ENCODE data around the gene OBSCN. TPM values are rescaled to one million over a fixed set of nuclear protein-coding genes. Genes with fewer than 3 reads are reported as not detected.

OBSCN gene
- total and polyA plus RNA-seq, 2 donors: 10.1 to 75.9 TPM

DNA sequence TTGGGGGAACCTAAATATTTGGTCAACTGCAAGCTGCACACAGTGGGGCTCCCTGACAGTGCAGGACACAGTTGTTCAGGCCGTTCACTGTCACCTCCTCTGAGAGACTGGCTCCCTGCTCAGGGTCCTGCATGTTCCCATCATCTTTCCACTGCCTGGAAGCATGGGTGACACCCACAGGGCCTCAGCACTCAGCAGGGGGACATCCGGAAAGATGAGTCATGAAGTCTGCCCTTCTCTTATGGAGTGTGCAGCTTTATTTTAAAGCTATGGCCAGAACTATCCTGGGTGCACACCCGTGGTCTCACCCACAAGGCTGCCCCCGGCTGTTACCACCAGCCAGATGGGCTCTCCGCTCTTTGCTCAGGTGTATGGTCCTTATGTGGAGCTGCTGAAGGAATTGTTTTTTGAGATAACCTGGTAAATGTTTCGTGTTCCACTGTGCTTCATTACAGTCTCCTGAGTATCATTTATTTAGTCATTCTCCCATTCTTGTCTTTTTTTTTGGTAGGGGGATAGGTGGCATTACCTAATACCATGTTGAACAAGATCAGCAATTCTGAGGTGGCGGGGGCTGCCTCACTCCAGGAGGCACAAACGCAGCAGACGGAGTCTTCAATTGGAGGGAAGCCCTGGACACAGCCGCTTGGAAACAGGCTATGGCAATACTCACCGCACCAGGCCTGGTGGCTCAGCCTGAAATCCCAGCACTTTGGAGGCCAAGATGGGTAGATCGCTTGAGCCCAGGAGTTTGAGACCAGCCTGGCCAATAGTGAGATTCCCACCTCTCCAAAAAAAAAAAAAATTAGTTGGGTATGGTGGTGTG is 184.5 kb downstream of the OBSCN start:
- Histone ChIP-seq H3K4me1 (ENCODE audit: control insufficient read depth in 2 of 2, insufficient read depth in 2 of 2, low read length in 2 of 2) (no peaks in the 10 kb centered on the region), H3K36me3 (ENCODE audit: control insufficient read depth in 2 of 2, insufficient read depth in 2 of 2, low read length in 1 of 2) (peaks cover 39 to 54% of the 10 kb centered on the region in 2 donors), H3K9me3 (ENCODE audit: control insufficient read depth in 2 of 2, insufficient read depth in 1 of 2, low read length in 1 of 2) (no peaks in the 10 kb centered on the region), H3K27me3 (ENCODE audit: control insufficient read depth in 2 of 2, insufficient read depth in 1 of 2, low read length in 1 of 2) (no peaks in the 10 kb centered on the region), H3K4me3 (ENCODE audit: low read length in 2 of 2) (no peak overlapping the region), H3K27ac (ENCODE audit: low read depth in 1 of 2, low read length in 1 of 2) (no peak overlapping the region)
- WGBS: 96% methylated on average over 12 of the region's 12 CpGs
- DNase-seq (ENCODE audit: low read depth in 6 of 9, low spot score in 9 of 9): no peak

DNA sequence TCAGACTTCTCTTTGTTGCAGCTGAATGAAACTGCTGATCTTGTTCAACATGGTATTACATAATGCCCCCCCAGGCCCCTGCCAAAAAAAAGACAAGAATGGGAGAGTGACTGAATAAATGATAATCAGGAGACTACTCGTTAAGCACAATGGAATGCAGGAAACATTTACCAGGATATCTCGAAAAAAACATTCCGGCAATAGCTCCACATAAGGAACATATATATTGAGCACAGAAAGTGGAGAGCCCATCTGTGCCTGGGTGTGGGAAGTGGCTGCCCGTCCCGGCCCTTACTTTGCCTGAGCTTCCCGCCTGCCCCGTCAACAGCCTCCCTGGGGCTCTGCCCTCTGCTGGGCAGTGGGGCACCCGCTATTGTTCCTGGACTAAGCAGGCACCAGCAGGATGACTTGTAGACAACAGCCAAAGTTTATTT is 185.4 kb downstream of the OBSCN start:
- WGBS: 94% methylated on average over 8 of the region's 8 CpGs
- Histone ChIP-seq H3K27ac (ENCODE audit: low read depth in 1 of 2, low read length in 1 of 2) (no peak overlapping the region), H3K36me3 (ENCODE audit: control insufficient read depth in 2 of 2, insufficient read depth in 2 of 2, low read length in 1 of 2) (peaks cover 45 to 61% of the 10 kb centered on the region in 2 donors), H3K27me3 (ENCODE audit: control insufficient read depth in 2 of 2, insufficient read depth in 1 of 2, low read length in 1 of 2) (no peaks in the 10 kb centered on the region), H3K4me3 (ENCODE audit: low read length in 2 of 2) (no peak overlapping the region), H3K4me1 (ENCODE audit: control insufficient read depth in 2 of 2, insufficient read depth in 2 of 2, low read length in 2 of 2) (no peaks in the 10 kb centered on the region), H3K9me3 (ENCODE audit: control insufficient read depth in 2 of 2, insufficient read depth in 1 of 2, low read length in 1 of 2) (no peaks in the 10 kb centered on the region)
- DNase-seq (ENCODE audit: low read depth in 6 of 9, low spot score in 9 of 9): no peak

DNA sequence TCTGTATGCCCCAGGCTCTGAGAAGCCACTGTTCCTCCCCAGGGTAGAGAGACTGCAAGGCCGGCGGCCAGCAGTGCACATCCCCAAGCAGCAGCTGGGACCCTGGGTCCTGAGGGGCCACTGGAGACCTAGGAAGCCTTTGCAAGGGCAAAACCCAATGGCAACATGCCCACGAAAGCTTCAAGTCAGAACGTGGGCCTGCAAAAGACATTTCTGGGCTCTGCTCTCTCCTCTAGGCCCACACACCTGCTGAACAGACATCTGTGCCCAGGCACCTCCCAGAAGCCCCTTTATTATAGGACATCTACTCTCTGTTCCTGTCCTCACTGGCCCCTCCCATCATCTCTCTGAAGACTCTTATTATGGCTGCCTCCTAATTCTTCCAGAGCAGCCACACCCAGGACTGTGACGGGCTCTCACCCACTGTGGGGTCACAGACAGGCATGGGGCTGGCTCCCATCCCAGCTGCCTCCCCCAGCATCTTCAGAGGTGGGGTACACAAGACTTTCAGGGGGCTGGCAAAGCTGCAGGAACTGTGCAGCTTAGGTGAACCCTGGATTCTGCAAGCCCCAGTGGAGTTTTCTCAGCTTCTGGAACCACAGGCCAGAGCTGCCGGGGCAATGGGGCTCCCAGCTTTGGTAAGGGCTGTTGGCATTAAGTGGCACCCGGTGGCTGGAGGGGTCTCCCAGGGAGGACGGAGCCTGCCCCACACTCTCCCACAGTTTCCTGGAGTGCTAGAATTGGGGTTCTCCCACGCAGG is 186.1 kb downstream of the OBSCN start:
- no peaks in the 10 kb centered on the region for H3K9me3 ChIP-seq (ENCODE audit: control insufficient read depth in 2 of 2, insufficient read depth in 1 of 2, low read length in 1 of 2)
- no peaks in the 10 kb centered on the region for H3K4me1 ChIP-seq (ENCODE audit: control insufficient read depth in 2 of 2, insufficient read depth in 2 of 2, low read length in 2 of 2)
- 96% methylated on average over 9 of the region's 9 CpGs for WGBS
- no peaks in the 10 kb centered on the region for H3K27me3 ChIP-seq (ENCODE audit: control insufficient read depth in 2 of 2, insufficient read depth in 1 of 2, low read length in 1 of 2)
- peaks cover 52 to 68% of the 10 kb centered on the region in 2 donors for H3K36me3 ChIP-seq (ENCODE audit: control insufficient read depth in 2 of 2, insufficient read depth in 2 of 2, low read length in 1 of 2)
- H3K4me3 ChIP-seq (ENCODE audit: low read length in 2 of 2): no peak overlapping the region
- no peak overlapping the region for H3K27ac ChIP-seq (ENCODE audit: low read depth in 1 of 2, low read length in 1 of 2)
- no peak for DNase-seq (ENCODE audit: low read depth in 6 of 9, low spot score in 9 of 9)

GRCh38 chr1:228394571-228395394 is 186.9 kb downstream of the OBSCN start:
- H3K4me3 ChIP-seq (ENCODE audit: low read length in 2 of 2): no peak overlapping the region
- H3K27me3 ChIP-seq (ENCODE audit: control insufficient read depth in 2 of 2, insufficient read depth in 1 of 2, low read length in 1 of 2): no peaks in the 10 kb centered on the region
- H3K36me3 ChIP-seq (ENCODE audit: control insufficient read depth in 2 of 2, insufficient read depth in 2 of 2, low read length in 1 of 2): peaks cover 58 to 74% of the 10 kb centered on the region in 2 donors
- DNase-seq (ENCODE audit: low read depth in 6 of 9, low spot score in 9 of 9): no peak
- no peaks in the 10 kb centered on the region for H3K9me3 ChIP-seq (ENCODE audit: control insufficient read depth in 2 of 2, insufficient read depth in 1 of 2, low read length in 1 of 2)
- H3K4me1 ChIP-seq (ENCODE audit: control insufficient read depth in 2 of 2, insufficient read depth in 2 of 2, low read length in 2 of 2): no peaks in the 10 kb centered on the region
- WGBS: 97% methylated on average over 38 of the region's 38 CpGs
- no peak overlapping the region for H3K27ac ChIP-seq (ENCODE audit: low read depth in 1 of 2, low read length in 1 of 2)

- no peak overlapping the region for H3K4me3 ChIP-seq (ENCODE audit: low read length in 2 of 2)
- 93% methylated on average over 21 of the region's 21 CpGs for WGBS
- H3K27ac ChIP-seq (ENCODE audit: low read depth in 1 of 2, low read length in 1 of 2): no peak overlapping the region
- no peaks in the 10 kb centered on the region for H3K9me3 ChIP-seq (ENCODE audit: control insufficient read depth in 2 of 2, insufficient read depth in 1 of 2, low read length in 1 of 2)
- H3K36me3 ChIP-seq (ENCODE audit: control insufficient read depth in 2 of 2, insufficient read depth in 2 of 2, low read length in 1 of 2): peaks cover 72 to 91% of the 10 kb centered on the region in 2 donors
- DNase-seq (ENCODE audit: low read depth in 6 of 9, low spot score in 9 of 9): no peak
- no peaks in the 10 kb centered on the region for H3K4me1 ChIP-seq (ENCODE audit: control insufficient read depth in 2 of 2, insufficient read depth in 2 of 2, low read length in 2 of 2)
- H3K27me3 ChIP-seq (ENCODE audit: control insufficient read depth in 2 of 2, insufficient read depth in 1 of 2, low read length in 1 of 2): no peaks in the 10 kb centered on the region
These were observed 189.2 kb downstream of the OBSCN start for GRCh38 chr1:228396770-228397662.

DNA sequence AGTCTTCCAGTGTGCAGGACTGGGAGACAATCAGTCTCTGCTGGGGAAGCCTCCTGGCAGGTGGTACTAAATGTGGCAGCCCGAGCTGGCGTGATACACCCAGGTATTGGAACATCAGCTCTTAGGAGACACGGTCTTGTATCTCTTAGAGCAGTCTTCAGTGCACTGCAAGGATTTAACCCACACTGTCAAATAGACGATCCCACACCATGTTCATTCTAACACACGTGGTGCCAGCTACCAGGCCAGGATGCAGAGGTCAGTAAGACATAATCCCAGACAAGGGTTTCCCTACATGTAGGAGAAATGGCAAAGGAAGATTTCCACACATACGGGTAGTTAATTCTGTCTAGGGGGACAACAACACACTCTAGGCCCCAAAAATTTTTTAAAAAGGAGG is 190.1 kb downstream of the OBSCN start:
- 96% methylated on average over 6 of the region's 6 CpGs for WGBS
- DNase-seq (ENCODE audit: low read depth in 6 of 9, low spot score in 9 of 9): no peak
- H3K36me3 ChIP-seq (ENCODE audit: control insufficient read depth in 2 of 2, insufficient read depth in 2 of 2, low read length in 1 of 2): peaks cover 69 to 90% of the 10 kb centered on the region in 2 donors
- no peak overlapping the region for H3K27ac ChIP-seq (ENCODE audit: low read depth in 1 of 2, low read length in 1 of 2)
- no peaks in the 10 kb centered on the region for H3K9me3 ChIP-seq (ENCODE audit: control insufficient read depth in 2 of 2, insufficient read depth in 1 of 2, low read length in 1 of 2)
- H3K4me3 ChIP-seq (ENCODE audit: low read length in 2 of 2): no peak overlapping the region
- no peaks in the 10 kb centered on the region for H3K27me3 ChIP-seq (ENCODE audit: control insufficient read depth in 2 of 2, insufficient read depth in 1 of 2, low read length in 1 of 2)
- H3K4me1 ChIP-seq (ENCODE audit: control insufficient read depth in 2 of 2, insufficient read depth in 2 of 2, low read length in 2 of 2): no peaks in the 10 kb centered on the region

DNA sequence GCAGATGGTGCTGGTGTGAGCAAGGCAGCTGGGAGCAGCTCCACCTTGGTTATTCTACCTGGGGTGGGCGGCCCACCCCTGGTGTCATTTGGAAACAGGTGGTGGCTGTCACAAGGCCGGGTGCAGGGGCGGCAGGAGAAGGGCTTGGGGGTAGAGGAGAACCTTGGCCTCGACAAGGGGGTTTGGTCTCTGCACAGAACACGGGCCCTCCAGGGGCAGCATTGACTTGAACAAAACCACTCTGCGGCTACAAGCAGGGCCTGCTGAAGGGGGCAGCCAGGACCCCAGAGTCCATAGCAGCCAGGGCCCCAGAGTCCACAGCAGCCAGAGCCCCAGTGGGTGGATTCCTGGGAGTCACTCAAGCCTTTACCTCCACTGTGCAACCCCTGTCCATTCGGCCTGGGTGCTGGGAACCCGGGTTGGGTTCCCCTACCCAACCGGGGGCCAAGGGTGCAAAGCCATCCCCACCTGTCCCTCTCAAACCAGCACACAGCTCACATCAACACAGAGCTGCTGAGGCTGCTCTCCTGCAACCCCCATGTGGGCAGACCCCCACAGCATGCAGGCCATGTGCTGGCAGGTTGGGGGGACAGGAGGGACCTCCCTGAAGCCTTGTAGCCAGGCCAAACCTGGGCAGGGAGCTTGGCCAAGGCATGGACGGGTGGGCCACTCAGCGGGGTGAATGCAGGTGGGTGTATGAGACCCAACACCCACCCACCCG is 191.1 kb downstream of the OBSCN start:
- Histone ChIP-seq H3K4me1 (ENCODE audit: control insufficient read depth in 2 of 2, insufficient read depth in 2 of 2, low read length in 2 of 2) (peaks cover 0 to under 1% of the 10 kb centered on the region in 2 donors), H3K4me3 (ENCODE audit: low read length in 2 of 2) (no peak overlapping the region), H3K27me3 (ENCODE audit: control insufficient read depth in 2 of 2, insufficient read depth in 1 of 2, low read length in 1 of 2) (no peaks in the 10 kb centered on the region), H3K27ac (ENCODE audit: low read depth in 1 of 2, low read length in 1 of 2) (no peak overlapping the region), H3K9me3 (ENCODE audit: control insufficient read depth in 2 of 2, insufficient read depth in 1 of 2, low read length in 1 of 2) (peaks cover 0 to 3% of the 10 kb centered on the region in 2 donors), H3K36me3 (ENCODE audit: control insufficient read depth in 2 of 2, insufficient read depth in 2 of 2, low read length in 1 of 2) (peaks cover 70 to 87% of the 10 kb centered on the region in 2 donors)
- 98% methylated on average over 12 of the region's 12 CpGs for WGBS
- no peak for DNase-seq (ENCODE audit: low read depth in 6 of 9, low spot score in 9 of 9)
